DOHH2 (cell line): ENCODE data around the gene NFKB1.

Source experiments
- EZH2phosphoT487 ChIP-seq: fragments of 200-600 bp; sonication (generic); IDR thresholded peaks from 2 replicates; pipeline ENCODE4 v1.6.1; 2017; ENCODE audit warnings: borderline replicate concordance, mild to moderate bottlenecking, antibody characterized with exemption, low read length, moderate library complexity, mixed read lengths
- TF ChIP-seq, protein P1 (sequence below): fragments of 200-600 bp; sonication (generic); IDR thresholded peaks from one replicate; pipeline ENCODE4 v1.5.1; 2014; ENCODE audit warnings: antibody characterized with exemption, mild to moderate bottlenecking, low read depth, low read length; ENCODE audit not compliant: poor library complexity, severe bottlenecking

DNA sequence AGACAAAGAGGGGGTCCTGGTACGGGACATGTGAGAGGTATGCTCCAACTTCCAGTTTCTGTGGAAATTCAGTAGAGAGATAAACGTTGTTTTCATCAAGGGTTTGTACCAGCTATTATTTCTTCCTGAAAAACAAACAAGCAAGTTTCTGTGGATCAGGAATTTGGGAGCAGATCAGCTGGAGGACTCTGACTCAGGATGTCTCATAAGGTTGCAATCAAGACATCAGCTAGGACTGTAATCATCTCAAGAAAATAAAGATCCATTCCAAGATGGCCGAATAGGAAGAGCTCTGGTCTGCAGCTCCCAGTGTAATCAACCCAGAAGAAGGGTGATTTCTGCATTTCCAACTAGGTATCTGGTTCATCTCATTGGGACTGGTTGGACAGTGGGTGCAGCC lies 23.5 kb upstream of the NFKB1 start:
- TF ChIP-seq, protein P1, sequence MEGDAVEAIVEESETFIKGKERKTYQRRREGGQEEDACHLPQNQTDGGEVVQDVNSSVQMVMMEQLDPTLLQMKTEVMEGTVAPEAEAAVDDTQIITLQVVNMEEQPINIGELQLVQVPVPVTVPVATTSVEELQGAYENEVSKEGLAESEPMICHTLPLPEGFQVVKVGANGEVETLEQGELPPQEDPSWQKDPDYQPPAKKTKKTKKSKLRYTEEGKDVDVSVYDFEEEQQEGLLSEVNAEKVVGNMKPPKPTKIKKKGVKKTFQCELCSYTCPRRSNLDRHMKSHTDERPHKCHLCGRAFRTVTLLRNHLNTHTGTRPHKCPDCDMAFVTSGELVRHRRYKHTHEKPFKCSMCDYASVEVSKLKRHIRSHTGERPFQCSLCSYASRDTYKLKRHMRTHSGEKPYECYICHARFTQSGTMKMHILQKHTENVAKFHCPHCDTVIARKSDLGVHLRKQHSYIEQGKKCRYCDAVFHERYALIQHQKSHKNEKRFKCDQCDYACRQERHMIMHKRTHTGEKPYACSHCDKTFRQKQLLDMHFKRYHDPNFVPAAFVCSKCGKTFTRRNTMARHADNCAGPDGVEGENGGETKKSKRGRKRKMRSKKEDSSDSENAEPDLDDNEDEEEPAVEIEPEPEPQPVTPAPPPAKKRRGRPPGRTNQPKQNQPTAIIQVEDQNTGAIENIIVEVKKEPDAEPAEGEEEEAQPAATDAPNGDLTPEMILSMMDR: no peak
- no peak for TF ChIP-seq EZH2phosphoT487
